ENCODE results near the gene MYO6.

Gene MYO6

DNA sequence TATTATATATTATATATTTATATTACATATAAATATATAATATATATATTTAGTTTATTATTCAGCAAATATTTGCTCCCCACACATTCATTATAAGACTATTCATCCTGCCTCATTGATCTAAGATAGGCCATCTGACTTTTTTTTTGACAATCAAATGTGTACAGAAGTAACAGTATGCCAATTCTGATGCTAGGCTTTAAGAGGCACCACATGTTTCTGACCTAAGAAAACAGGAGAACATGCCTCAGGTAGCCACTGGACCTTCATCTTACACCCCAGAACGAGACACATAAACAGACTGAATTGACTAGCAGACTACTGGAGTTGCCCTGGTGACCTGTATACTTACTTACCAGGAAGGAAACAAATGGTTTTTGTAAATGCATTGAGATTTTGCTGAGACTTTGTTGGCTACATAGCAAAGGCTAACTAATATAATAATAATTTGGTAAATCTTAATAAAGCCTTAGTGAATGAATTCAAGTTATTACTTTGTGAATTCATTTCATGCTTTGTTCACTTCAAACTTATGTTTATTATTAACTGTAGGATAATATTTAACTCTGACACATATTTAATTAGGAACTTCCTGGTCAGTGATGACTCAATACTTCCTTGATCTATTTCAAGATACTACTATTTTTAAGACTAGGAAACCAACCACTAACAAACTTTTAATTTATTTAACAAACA, 13.4 kb upstream of the MYO6 start:
- TF ChIP-seq EGR1 (IDR thresholded peaks at IDR 0.05) (no peak), FOXM1 (IDR thresholded peaks at IDR 0.05; ENCODE audit: borderline replicate concordance, low read depth) (no peak), TEAD4 (IDR thresholded peaks at IDR 0.05) (no peak), TAF1 (IDR thresholded peaks at IDR 0.05; ENCODE audit: low read depth) (no peak), RAD21 (IDR thresholded peaks at IDR 0.05; ENCODE audit: low read depth) (no peak), NFIC (IDR thresholded peaks at IDR 0.05) (no peak), MAX (IDR thresholded peaks at IDR 0.05) (no peak), TCF12 (IDR thresholded peaks at IDR 0.05; ENCODE audit: low read depth) (no peak), CEBPB (IDR thresholded peaks at IDR 0.05) (no peak), YY1 (IDR thresholded peaks at IDR 0.05; ENCODE audit: low read depth) (no peak), CREB1 (IDR thresholded peaks at IDR 0.05; ENCODE audit: low read depth) (no peak), EP300 (IDR thresholded peaks at IDR 0.05; ENCODE audit: borderline replicate concordance) (no peak), ZBTB7A (IDR thresholded peaks at IDR 0.05; ENCODE audit: low read depth) (no peak)
- TF ChIP-seq, protein P1, sequence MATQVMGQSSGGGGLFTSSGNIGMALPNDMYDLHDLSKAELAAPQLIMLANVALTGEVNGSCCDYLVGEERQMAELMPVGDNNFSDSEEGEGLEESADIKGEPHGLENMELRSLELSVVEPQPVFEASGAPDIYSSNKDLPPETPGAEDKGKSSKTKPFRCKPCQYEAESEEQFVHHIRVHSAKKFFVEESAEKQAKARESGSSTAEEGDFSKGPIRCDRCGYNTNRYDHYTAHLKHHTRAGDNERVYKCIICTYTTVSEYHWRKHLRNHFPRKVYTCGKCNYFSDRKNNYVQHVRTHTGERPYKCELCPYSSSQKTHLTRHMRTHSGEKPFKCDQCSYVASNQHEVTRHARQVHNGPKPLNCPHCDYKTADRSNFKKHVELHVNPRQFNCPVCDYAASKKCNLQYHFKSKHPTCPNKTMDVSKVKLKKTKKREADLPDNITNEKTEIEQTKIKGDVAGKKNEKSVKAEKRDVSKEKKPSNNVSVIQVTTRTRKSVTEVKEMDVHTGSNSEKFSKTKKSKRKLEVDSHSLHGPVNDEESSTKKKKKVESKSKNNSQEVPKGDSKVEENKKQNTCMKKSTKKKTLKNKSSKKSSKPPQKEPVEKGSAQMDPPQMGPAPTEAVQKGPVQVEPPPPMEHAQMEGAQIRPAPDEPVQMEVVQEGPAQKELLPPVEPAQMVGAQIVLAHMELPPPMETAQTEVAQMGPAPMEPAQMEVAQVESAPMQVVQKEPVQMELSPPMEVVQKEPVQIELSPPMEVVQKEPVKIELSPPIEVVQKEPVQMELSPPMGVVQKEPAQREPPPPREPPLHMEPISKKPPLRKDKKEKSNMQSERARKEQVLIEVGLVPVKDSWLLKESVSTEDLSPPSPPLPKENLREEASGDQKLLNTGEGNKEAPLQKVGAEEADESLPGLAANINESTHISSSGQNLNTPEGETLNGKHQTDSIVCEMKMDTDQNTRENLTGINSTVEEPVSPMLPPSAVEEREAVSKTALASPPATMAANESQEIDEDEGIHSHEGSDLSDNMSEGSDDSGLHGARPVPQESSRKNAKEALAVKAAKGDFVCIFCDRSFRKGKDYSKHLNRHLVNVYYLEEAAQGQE (IDR thresholded peaks at IDR 0.05; ENCODE audit: low read depth) = no peak
- TF ChIP-seq, protein P2, sequence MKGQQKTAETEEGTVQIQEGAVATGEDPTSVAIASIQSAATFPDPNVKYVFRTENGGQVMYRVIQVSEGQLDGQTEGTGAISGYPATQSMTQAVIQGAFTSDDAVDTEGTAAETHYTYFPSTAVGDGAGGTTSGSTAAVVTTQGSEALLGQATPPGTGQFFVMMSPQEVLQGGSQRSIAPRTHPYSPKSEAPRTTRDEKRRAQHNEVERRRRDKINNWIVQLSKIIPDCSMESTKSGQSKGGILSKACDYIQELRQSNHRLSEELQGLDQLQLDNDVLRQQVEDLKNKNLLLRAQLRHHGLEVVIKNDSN (IDR thresholded peaks at IDR 0.05) = no peak

DNA sequence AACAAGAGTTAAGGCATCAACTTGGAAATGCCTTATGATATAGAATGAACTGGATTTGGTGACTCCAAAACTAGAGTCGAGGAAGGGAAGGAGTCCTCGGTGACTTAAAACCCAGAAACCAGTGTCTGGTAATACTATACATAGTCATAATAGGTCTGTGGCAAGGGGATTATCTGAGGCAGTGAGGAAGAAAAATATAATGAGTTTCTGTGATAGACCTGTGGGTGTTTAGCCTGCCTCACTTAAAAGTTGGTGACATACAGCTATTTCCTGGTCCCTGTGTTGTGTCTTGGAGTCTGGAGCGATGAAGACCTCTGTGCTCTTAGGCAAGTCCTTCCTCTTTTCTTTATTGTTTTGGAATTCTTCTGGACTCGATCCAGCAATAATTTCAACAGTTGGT, 5.1 kb upstream of the MYO6 start:
- TF ChIP-seq FOXM1 (IDR thresholded peaks at IDR 0.05; ENCODE audit: borderline replicate concordance, low read depth) = no peak

DNA sequence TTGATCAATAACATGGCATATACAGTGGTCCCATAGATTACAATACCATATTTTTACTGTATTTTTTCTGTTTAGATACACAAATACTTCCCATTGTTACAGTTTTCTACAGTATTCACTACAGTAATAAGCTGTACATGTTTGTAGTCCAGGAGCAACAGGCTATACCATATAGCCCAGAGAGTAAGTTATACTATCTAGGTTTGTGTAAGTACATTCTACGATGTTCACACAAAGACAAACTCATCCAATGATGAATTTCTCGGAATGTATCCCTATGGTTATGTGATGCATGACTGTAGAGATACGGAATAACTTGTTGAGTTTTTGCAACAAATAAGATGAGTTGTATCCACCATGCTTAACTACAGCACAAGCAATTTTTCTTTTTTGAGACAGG, 3.6 kb upstream of the MYO6 start:
- TF ChIP-seq NFIC (IDR thresholded peaks at IDR 0.05) (no peak), ZBTB7A (IDR thresholded peaks at IDR 0.05; ENCODE audit: low read depth) (no peak), MAX (IDR thresholded peaks at IDR 0.05) (no peak), FOXM1 (IDR thresholded peaks at IDR 0.05; ENCODE audit: borderline replicate concordance, low read depth) (no peak), TAF1 (IDR thresholded peaks at IDR 0.05; ENCODE audit: low read depth) (no peak), YY1 (IDR thresholded peaks at IDR 0.05; ENCODE audit: low read depth) (no peak), TEAD4 (IDR thresholded peaks at IDR 0.05) (no peak), RAD21 (IDR thresholded peaks at IDR 0.05; ENCODE audit: low read depth) (no peak)
- TF ChIP-seq, protein P2 (IDR thresholded peaks at IDR 0.05) = no peak
- TF ChIP-seq, protein P1 (IDR thresholded peaks at IDR 0.05; ENCODE audit: low read depth) = no peak

DNA sequence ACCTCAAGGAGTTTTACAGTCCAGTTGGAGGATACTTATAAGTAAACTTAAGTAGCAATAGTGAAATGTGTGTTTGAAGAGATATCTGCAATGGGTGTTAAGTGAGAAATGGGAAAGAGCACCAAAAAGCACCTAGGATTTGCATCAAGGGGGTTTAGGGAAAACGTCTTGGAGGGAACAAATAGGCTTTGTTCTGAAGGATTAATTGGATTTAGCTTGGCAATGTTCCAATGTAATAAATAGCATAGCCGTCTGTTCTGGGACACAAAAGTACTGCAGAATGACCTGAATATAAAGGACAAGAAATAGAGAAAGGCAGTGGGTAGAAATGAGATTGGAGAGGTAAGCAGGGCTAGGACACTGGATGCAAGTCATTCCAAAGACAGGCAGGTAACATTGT, 2.8 kb upstream of the MYO6 start:
- TF ChIP-seq CREB1 (IDR thresholded peaks at IDR 0.05; ENCODE audit: low read depth) (no peak), YY1 (IDR thresholded peaks at IDR 0.05; ENCODE audit: low read depth) (no peak), TCF12 (IDR thresholded peaks at IDR 0.05; ENCODE audit: low read depth) (no peak), CEBPB (IDR thresholded peaks at IDR 0.05) (no peak), EP300 (IDR thresholded peaks at IDR 0.05; ENCODE audit: borderline replicate concordance) (no peak), NFIC (IDR thresholded peaks at IDR 0.05) (no peak), MAX (IDR thresholded peaks at IDR 0.05) (no peak), TEAD4 (IDR thresholded peaks at IDR 0.05) (no peak), ZBTB7A (IDR thresholded peaks at IDR 0.05; ENCODE audit: low read depth) (no peak), EGR1 (IDR thresholded peaks at IDR 0.05) (no peak), RAD21 (IDR thresholded peaks at IDR 0.05; ENCODE audit: low read depth) (no peak), FOXM1 (IDR thresholded peaks at IDR 0.05; ENCODE audit: borderline replicate concordance, low read depth) (no peak), TAF1 (IDR thresholded peaks at IDR 0.05; ENCODE audit: low read depth) (no peak)
- TF ChIP-seq, protein P1 (IDR thresholded peaks at IDR 0.05; ENCODE audit: low read depth) = no peak
- TF ChIP-seq, protein P2 (IDR thresholded peaks at IDR 0.05) = no peak

Measured in Ishikawa (cell line).